ENCODE measurements around the gene RFESD.

GRCh38 chr5:95641741-95642220, 4.8 kb upstream of the RFESD start:
- no peak for TF ChIP-seq CTCF (conservative IDR thresholded peaks at IDR 0.05)
- no peak for TF ChIP-seq EZH2 (IDR thresholded peaks at IDR 0.05; ENCODE audit: low read depth)
